ENCODE data around the gene KRT5. TPM values are rescaled to one million over a fixed set of nuclear protein-coding genes. Genes with fewer than 3 reads are reported as not detected.

Gene KRT5
- total and polyA plus RNA-seq, 2 experiments from 2014 or later = not detected

DNA sequence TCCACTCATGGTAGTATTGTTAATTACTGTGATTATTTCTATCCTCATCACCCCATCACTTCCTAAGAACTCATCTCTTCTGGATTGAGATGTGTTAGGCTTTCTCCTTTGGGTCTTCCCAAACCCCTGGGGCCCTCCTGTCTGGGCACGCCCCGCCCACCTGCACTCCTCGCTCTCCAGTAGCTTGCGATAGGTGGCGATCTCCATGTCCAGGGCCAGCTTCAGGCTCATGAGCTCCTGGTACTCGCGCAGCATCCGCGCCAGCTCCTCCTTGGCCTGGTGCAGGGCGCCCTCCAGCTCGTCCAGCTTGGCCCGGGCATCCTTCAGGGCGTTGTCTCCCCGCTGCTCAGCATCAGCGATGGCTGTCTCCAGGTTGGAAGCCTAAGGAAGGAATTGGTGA lies 25.9 kb upstream of the KRT5 start:
- in situ Hi-C loops (cut with MboI) = no loop called here
- H3K4me2 ChIP-seq (ENCODE audit: unreplicated experiment) = no peak overlapping the region
- TF ChIP-seq EZH2phosphoT487 (IDR thresholded peaks at IDR 0.05; ENCODE audit: insufficient read depth, low read depth) (no peak), EZH2 (IDR thresholded peaks at IDR 0.05; ENCODE audit: insufficient read depth, poor library complexity, severe bottlenecking) (no peak)
- H4K20me1 ChIP-seq (ENCODE audit: insufficient read depth) = no peaks in the 10 kb centered on the region
- WGBS, 2 experiments (ENCODE audit: low coverage in 1 of 2, low lambda C conversion rate in 2 of 2, missing lambda C conversion rate in 2 of 2) = 87 to 88% methylated on average over 13 to 15 of the region's 15 CpGs
- no peaks in the 10 kb centered on the region for H3K9me2 ChIP-seq (ENCODE audit: insufficient read depth)
- H2AFZ ChIP-seq = no peak overlapping the region
- no peak for DNase-seq
- no peaks in the 10 kb centered on the region for H3F3A ChIP-seq (ENCODE audit: insufficient read depth)
- H3K4me3 ChIP-seq = no peak overlapping the region
- no peaks in the 10 kb centered on the region for H3K9me3 ChIP-seq (ENCODE audit: low read depth)
- no peaks in the 10 kb centered on the region for H3K36me3 ChIP-seq (ENCODE audit: low read depth)
- no peak overlapping the region for H3K9ac ChIP-seq
- H3K79me2 ChIP-seq (ENCODE audit: insufficient read depth) = no peaks in the 10 kb centered on the region
- H3K27ac ChIP-seq = no peak overlapping the region
- no peaks in the 10 kb centered on the region for H3K4me1 ChIP-seq (ENCODE audit: insufficient read depth)
- peaks cover 20% of the 10 kb centered on the region for H3K27me3 ChIP-seq (replicated peaks; ENCODE audit: insufficient read depth)

DNA sequence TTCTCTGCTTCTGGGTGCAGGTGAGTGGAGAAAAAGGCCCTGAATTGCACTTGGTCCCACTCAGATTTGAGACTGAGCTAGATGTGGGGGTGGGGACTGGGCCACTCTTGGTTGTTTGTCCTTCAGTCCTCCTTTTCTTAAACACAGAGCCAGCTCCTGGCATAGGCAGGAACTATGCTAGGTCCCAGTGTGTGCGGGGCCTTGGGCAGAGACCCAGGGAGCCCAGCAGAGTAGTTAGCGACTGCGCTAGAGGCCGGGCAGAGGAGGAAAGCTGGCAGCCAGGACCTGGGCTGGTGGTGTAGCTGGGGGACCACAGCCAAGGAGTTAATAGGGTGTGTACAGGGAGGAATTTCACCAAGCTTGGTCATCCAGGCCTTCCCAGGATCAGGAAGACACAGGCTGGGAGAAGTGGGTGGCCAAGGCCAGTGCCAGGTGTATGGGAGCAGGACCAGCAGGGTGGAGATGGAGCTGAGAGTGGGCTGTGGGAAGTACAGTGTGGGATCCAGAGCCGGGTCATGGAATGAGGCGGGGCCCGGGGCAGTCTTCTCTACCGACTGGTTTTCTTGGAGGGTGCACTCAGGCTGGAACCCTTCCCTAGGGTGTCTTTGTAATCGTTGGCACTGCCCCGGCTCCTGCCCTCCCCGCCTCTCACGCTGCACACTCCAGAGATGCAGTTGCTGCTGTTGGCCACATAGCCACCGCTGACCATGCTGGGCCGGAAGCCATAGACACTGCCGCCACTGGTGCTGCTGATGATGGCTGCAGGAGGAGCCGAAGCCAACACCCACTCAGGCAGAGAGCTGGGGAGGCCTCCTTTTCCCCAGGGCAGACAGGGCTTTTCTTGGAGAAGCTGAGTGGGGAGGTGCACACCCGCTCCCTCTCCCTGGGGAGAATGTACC lies 24.0 kb upstream of the KRT5 start:
- Histone ChIP-seq H2AFZ (no peak overlapping the region), H3F3A (ENCODE audit: insufficient read depth) (no peaks in the 10 kb centered on the region), H3K4me1 (ENCODE audit: insufficient read depth) (no peaks in the 10 kb centered on the region), H3K4me2 (ENCODE audit: unreplicated experiment) (no peak overlapping the region), H3K9me2 (ENCODE audit: insufficient read depth) (no peaks in the 10 kb centered on the region), H3K79me2 (ENCODE audit: insufficient read depth) (no peaks in the 10 kb centered on the region), H3K27ac (no peak overlapping the region), H3K4me3 (no peak overlapping the region), H3K36me3 (ENCODE audit: low read depth) (no peaks in the 10 kb centered on the region), H3K9ac (no peak overlapping the region), H3K9me3 (ENCODE audit: low read depth) (no peaks in the 10 kb centered on the region), H4K20me1 (ENCODE audit: insufficient read depth) (no peaks in the 10 kb centered on the region), H3K27me3 (replicated peaks; ENCODE audit: insufficient read depth) (peaks cover 16% of the 10 kb centered on the region)
- WGBS, 2 experiments (ENCODE audit: low coverage in 1 of 2, low lambda C conversion rate in 2 of 2, missing lambda C conversion rate in 2 of 2) = 8 to 10% methylated on average over 16 to 17 of the region's 17 CpGs
- in situ Hi-C loops (cut with MboI) = no loop called here
- TF ChIP-seq EZH2phosphoT487 (IDR thresholded peaks at IDR 0.05; ENCODE audit: insufficient read depth, low read depth) (no peak), EZH2 (IDR thresholded peaks at IDR 0.05; ENCODE audit: insufficient read depth, poor library complexity, severe bottlenecking) (no peak)
- peak; percentile 77 for DNase-seq

DNA sequence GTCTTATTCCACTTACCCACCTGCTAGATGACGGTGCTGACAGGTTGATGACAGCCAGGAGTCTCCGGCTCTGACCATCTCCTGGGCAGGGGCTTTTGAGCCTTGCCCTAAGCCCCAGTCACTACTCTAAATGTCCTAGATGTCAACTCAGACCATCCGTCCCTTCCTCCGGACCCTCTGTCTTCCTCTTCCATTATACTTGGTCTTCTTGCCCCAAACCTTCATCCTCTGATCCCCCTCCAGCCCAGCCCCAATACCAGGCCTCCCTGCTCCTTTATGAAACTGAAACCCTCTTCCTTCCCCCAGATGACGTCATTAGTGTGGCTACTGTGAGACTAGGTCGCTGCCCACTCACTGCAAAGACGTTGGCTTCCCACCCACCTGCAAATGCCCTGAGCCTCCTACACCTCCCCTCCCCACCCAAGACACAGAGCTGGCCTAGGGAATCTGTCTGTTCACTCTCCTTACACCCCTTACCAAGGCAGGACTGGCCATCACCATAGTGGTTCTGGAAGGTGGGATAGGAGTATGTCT lies 22.7 kb upstream of the KRT5 start:
- Histone ChIP-seq H3K27ac (no peak overlapping the region), H3K36me3 (ENCODE audit: low read depth) (no peaks in the 10 kb centered on the region), H3K4me1 (ENCODE audit: insufficient read depth) (no peaks in the 10 kb centered on the region), H3K9me2 (ENCODE audit: insufficient read depth) (no peaks in the 10 kb centered on the region), H3K4me3 (no peak overlapping the region), H3K9me3 (ENCODE audit: low read depth) (no peaks in the 10 kb centered on the region), H4K20me1 (ENCODE audit: insufficient read depth) (no peaks in the 10 kb centered on the region), H3F3A (ENCODE audit: insufficient read depth) (no peaks in the 10 kb centered on the region), H3K27me3 (replicated peaks; ENCODE audit: insufficient read depth) (peaks cover 13% of the 10 kb centered on the region; the same call in 1 of the 2 replicates), H3K4me2 (ENCODE audit: unreplicated experiment) (no peak overlapping the region), H2AFZ (no peak overlapping the region), H3K79me2 (ENCODE audit: insufficient read depth) (no peaks in the 10 kb centered on the region), H3K9ac (no peak overlapping the region)
- TF ChIP-seq EZH2 (IDR thresholded peaks at IDR 0.05; ENCODE audit: insufficient read depth, poor library complexity, severe bottlenecking) = no peak
- TF ChIP-seq EZH2phosphoT487 (IDR thresholded peaks at IDR 0.05; ENCODE audit: insufficient read depth, low read depth) = no peak
- 66 to 76% methylated on average over 6 to 7 of the region's 7 CpGs for WGBS, 2 experiments (ENCODE audit: low coverage in 1 of 2, low lambda C conversion rate in 2 of 2, missing lambda C conversion rate in 2 of 2)
- in situ Hi-C loops (cut with MboI) = no loop called here
- no peak for DNase-seq

DNA sequence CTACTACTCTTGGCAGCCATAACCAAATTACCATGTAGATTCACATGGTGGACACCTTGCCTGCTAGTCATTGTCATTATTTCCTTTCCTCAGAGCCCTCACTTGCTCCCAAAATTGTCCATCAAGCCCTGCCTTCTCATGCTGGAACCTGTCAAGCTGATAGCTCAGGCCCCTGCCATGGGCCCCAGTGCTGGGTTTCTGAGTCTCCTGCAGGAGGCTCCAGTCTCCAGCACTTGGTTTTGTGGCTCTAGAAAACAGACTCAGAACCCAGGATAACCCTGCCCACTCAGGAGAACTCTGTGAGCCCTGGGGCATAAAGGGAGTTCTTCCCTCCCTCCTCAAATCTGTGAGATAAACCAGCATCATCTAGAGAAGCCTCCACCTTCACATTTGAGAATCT lies 22.0 kb upstream of the KRT5 start:
- Histone ChIP-seq H3K36me3 (ENCODE audit: low read depth) (no peaks in the 10 kb centered on the region), H3F3A (ENCODE audit: insufficient read depth) (no peaks in the 10 kb centered on the region)

More for the DNA sequence above, 22.0 kb upstream of the KRT5 start:
- H3K9me3 ChIP-seq (ENCODE audit: low read depth) = no peaks in the 10 kb centered on the region
- no peaks in the 10 kb centered on the region for H4K20me1 ChIP-seq (ENCODE audit: insufficient read depth)
- H3K27ac ChIP-seq = no peak overlapping the region
- in situ Hi-C loops (cut with MboI) = no loop called here
- no peak overlapping the region for H3K9ac ChIP-seq
- peaks cover 19% of the 10 kb centered on the region for H3K27me3 ChIP-seq (replicated peaks; ENCODE audit: insufficient read depth)
- H3K9me2 ChIP-seq (ENCODE audit: insufficient read depth) = no peaks in the 10 kb centered on the region
- H3K79me2 ChIP-seq (ENCODE audit: insufficient read depth) = no peaks in the 10 kb centered on the region
- no peak for TF ChIP-seq EZH2 (IDR thresholded peaks at IDR 0.05; ENCODE audit: insufficient read depth, poor library complexity, severe bottlenecking)
- TF ChIP-seq EZH2phosphoT487 (IDR thresholded peaks at IDR 0.05; ENCODE audit: insufficient read depth, low read depth) = no peak
- H3K4me2 ChIP-seq (ENCODE audit: unreplicated experiment) = no peak overlapping the region
- DNase-seq = no peak
- H3K4me1 ChIP-seq (ENCODE audit: insufficient read depth) = no peaks in the 10 kb centered on the region
- no peak overlapping the region for H3K4me3 ChIP-seq
- no peak overlapping the region for H2AFZ ChIP-seq

All from GM23248 (cell line).